Measurements from ENCODE around the gene TNFRSF8. TPM values are rescaled to one million over a fixed set of nuclear protein-coding genes. Genes with fewer than 3 reads are reported as not detected.

Gene TNFRSF8
- total RNA-seq, 1 experiment from 2014 or later: 0.13 TPM

DNA sequence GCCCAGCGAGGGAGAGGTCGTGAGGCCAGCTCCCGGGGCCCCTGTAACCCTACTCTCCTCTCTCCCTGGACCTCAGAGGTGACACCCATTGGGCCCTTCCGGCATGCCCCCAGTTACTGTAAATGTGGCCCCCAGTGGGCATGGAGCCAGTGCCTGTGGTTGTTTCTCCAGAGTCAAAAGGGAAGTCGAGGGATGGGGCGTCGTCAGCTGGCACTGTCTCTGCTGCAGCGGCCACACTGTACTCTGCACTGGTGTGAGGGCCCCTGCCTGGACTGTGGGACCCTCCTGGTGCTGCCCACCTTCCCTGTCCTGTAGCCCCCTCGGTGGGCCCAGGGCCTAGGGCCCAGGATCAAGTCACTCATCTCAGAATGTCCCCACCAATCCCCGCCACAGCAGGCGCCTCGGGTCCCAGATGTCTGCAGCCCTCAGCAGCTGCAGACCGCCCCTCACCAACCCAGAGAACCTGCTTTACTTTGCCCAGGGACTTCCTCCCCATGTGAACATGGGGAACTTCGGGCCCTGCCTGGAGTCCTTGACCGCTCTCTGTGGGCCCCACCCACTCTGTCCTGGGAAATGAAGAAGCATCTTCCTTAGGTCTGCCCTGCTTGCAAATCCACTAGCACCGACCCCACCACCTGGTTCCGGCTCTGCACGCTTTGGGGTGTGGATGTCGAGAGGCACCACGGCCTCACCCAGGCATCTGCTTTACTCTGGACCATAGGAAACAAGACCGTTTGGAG, 80.0 kb downstream of the TNFRSF8 start:
- TF ChIP-seq SIN3A (IDR thresholded peaks at IDR 0.05; ENCODE audit: borderline replicate concordance, insufficient read depth, low read depth, low read length): no peak
- TF ChIP-seq POLR2AphosphoS5 (IDR thresholded peaks at IDR 0.05; ENCODE audit: low read depth, low read length): no peak
- no peak for TF ChIP-seq REST (IDR thresholded peaks at IDR 0.05; ENCODE audit: insufficient read depth in 1 of 2, low read depth in 2 of 2, low read length in 1 of 2)
- no peak for TF ChIP-seq TCF7L2 (IDR thresholded peaks at IDR 0.05; ENCODE audit: low read depth, low read length)
- no peak for TF ChIP-seq CTCF (IDR thresholded peaks at IDR 0.05)
- ChIA-PET POLR2A (interaction anchor here (0.5 kb wide), 1 partner anchor 47 kb away, joined by 6 read pairs; no protein-coding TSS in a partner anchor), CTCF (no interaction called here)
- BruUV-seq (replicated peaks): no TSS peak
- Histone ChIP-seq H3K9me3 (ENCODE audit: control insufficient read depth, insufficient read depth, low read depth, low read length) (no peaks in the 10 kb centered on the region), H3K27me3 (ENCODE audit: control insufficient read depth, insufficient read depth, low read length) (no peaks in the 10 kb centered on the region), H3K27ac (ENCODE audit: low read length) (peak overlapping the region; percentile 29; the same call in 1 of the 2 replicates), H3K36me3 (ENCODE audit: control insufficient read depth, insufficient read depth, low read length) (no peaks in the 10 kb centered on the region), H3K4me1 (ENCODE audit: control insufficient read depth, insufficient read depth, low read length) (peaks cover 10% of the 10 kb centered on the region), H3K4me3 (ENCODE audit: low read depth in 2 of 2, low read length in 2 of 2) (no peak overlapping the region)
- in situ Hi-C loops (cut with HindIII; ENCODE audit: low pct_unique_long_range_greater_than_20kb, low sequenced_read_pairs) (no loop called here), intact Hi-C loops (cut with micrococcal nuclease; ENCODE audit: unreplicated experiment) (no loop called here)
- ATAC-seq (peak; percentile 14; the same call in 1 of the 2 replicates), DNase-seq (ENCODE audit: low read depth, low spot score) (no peak)

DNA sequence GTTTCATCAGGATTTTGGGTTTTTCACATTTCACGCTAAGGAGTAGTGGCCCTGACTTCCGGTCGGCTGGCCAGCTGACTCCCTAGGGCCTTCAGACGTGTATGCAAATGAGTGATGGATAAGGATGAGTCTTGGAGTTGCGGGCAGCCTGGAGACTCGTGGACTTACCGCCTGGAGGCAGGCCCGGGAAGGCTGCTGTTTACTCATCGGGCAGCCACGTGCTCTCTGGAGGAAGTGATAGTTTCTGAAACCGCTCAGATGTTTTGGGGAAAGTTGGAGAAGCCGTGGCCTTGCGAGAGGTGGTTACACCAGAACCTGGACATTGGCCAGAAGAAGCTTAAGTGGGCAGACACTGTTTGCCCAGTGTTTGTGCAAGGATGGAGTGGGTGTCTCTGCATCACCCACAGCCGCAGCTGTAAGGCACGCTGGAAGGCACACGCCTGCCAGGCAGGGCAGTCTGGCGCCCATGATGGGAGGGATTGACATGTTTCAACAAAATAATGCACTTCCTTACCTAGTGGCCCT, 80.6 kb downstream of the TNFRSF8 start:
- intact Hi-C loops (cut with micrococcal nuclease; ENCODE audit: unreplicated experiment) (no loop called here), in situ Hi-C loops (cut with HindIII; ENCODE audit: low pct_unique_long_range_greater_than_20kb, low sequenced_read_pairs) (no loop called here)
- ATAC-seq: peak; percentile 68
- Histone ChIP-seq H3K27ac (ENCODE audit: low read length) (peak overlapping the region; percentile 29; the same call in 1 of the 2 replicates), H3K4me3 (ENCODE audit: low read depth in 2 of 2, low read length in 2 of 2) (no peak overlapping the region), H3K9me3 (ENCODE audit: control insufficient read depth, insufficient read depth, low read depth, low read length) (no peaks in the 10 kb centered on the region), H3K36me3 (ENCODE audit: control insufficient read depth, insufficient read depth, low read length) (no peaks in the 10 kb centered on the region), H3K27me3 (ENCODE audit: control insufficient read depth, insufficient read depth, low read length) (no peaks in the 10 kb centered on the region), H3K4me1 (ENCODE audit: control insufficient read depth, insufficient read depth, low read length) (peaks cover 14% of the 10 kb centered on the region)
- POLR2A ChIA-PET: no interaction called here
- CTCF ChIA-PET: no interaction called here
- no TSS peak for BruUV-seq (replicated peaks)
- DNase-seq (ENCODE audit: low read depth, low spot score): no peak
- TF ChIP-seq SIN3A (IDR thresholded peaks at IDR 0.05; ENCODE audit: borderline replicate concordance, insufficient read depth, low read depth, low read length): no peak
- no peak for TF ChIP-seq TCF7L2 (IDR thresholded peaks at IDR 0.05; ENCODE audit: low read depth, low read length)
- TF ChIP-seq REST (IDR thresholded peaks at IDR 0.05; ENCODE audit: insufficient read depth in 1 of 2, low read depth in 2 of 2, low read length in 1 of 2): no peak
- TF ChIP-seq CTCF (IDR thresholded peaks at IDR 0.05): no peak

Data from Panc1 (cell line).